HL-60/S4 (cell line): Measurements from ENCODE around the gene PEX11B.

Experiments
- in situ Hi-C: fragments of 300-500 bp; cut with MboI; formaldehyde crosslinking; loops from 2 replicates; pipeline ENCODE4 v1.14.3; 2022; ENCODE audit warnings: low sequenced_read_pairs

Gene PEX11B

GRCh38 chr1:145918144-145918991 is at the start of gene PEX11B:
Gene PEX11B (minus strand): TSS chr1:145918717. CDS start chr1:145918688, 29 bp downstream.
- in situ Hi-C loops: no loop called here

- in situ Hi-C loops: loop anchor here (10.0 kb wide), 1 partner anchor 112 kb away; the partner anchor contains the start of gene PIAS3
Observed at GRCh38 chr1:145967288-145967687, 48.8 kb upstream of the PEX11B start.

GRCh38 chr1:145965119-145965744 is 46.7 kb upstream of the PEX11B start:
- in situ Hi-C loops: loop anchor here (10.0 kb wide), 1 partner anchor 110 kb away; the partner anchor contains the start of gene PIAS3

- in situ Hi-C loops: loop anchor here (10.0 kb wide), 1 partner anchor 110 kb away; the partner anchor contains the start of gene PIAS3
Observed at GRCh38 chr1:145964328-145965118, 46.0 kb upstream of the PEX11B start, which contains the start of the genes ANKRD34A and POLR3GL. Gene ANKRD34A (minus strand): TSS chr1:145964575. CDS start chr1:145961759, 2,816 bp downstream. Gene POLR3GL (plus strand): TSS chr1:145964690. CDS start chr1:145974866, 10,176 bp downstream.

GRCh38 chr1:145963265-145964019 is 44.9 kb upstream of the PEX11B start:
- in situ Hi-C loops: loop anchor here (10.0 kb wide), 1 partner anchor 109 kb away; the partner anchor contains the start of gene PIAS3

- in situ Hi-C loops: loop anchor here (10.0 kb wide), 1 partner anchor 108 kb away; the partner anchor contains the start of gene PIAS3
Observed at GRCh38 chr1:145962157-145963102, 43.9 kb upstream of the PEX11B start.

- in situ Hi-C loops: loop anchor here (10.0 kb wide), 1 partner anchor 107 kb away; the partner anchor contains the start of gene PIAS3
Observed at GRCh38 chr1:145961425-145962156, 43.1 kb upstream of the PEX11B start.

GRCh38 chr1:145961109-145961424 is 42.5 kb upstream of the PEX11B start:
- in situ Hi-C loops: loop anchor here (10.0 kb wide), 1 partner anchor 106 kb away; the partner anchor contains the start of gene PIAS3

- in situ Hi-C loops: loop anchor here (10.0 kb wide), 1 partner anchor 106 kb away; the partner anchor contains the start of gene PIAS3
Observed at GRCh38 chr1:145960468-145961108, 42.1 kb upstream of the PEX11B start.

- in situ Hi-C loops: loop anchor here (10.0 kb wide), 1 partner anchor 105 kb away; the partner anchor contains the start of gene PIAS3
Observed at GRCh38 chr1:145959957-145960467, 41.5 kb upstream of the PEX11B start.

- in situ Hi-C loops: no loop called here
Observed at GRCh38 chr1:145959333-145959732, 40.8 kb upstream of the PEX11B start.

GRCh38 chr1:145958734-145959133 is 40.2 kb upstream of the PEX11B start:
- in situ Hi-C loops: no loop called here

- in situ Hi-C loops: no loop called here
Observed at GRCh38 chr1:145957443-145958319, 39.2 kb upstream of the PEX11B start, which contains the start of gene LIX1L. Gene LIX1L (minus strand): TSS chr1:145958017. CDS start chr1:145957927, 90 bp downstream.

- in situ Hi-C loops: no loop called here
Observed at GRCh38 chr1:145956781-145957442, 38.4 kb upstream of the PEX11B start.

- in situ Hi-C loops: no loop called here
Observed at GRCh38 chr1:145956361-145956760, 37.8 kb upstream of the PEX11B start.

- in situ Hi-C loops: no loop called here
Observed at GRCh38 chr1:145955436-145955835, 36.9 kb upstream of the PEX11B start.
